GM19043 (cell line): Measurements from ENCODE around the gene DECR2.
"Not testable (repeated sequence)": the region's sequence is repeated elsewhere in the genome, so short reads cannot be mapped to it uniquely, and the experiment has no call there.

Experiments
- ATAC-seq: cut with Tn5 transposase; IDR thresholded peaks from one replicate; pipeline ENCODE4 v1.9.1; 2021; ENCODE audit warnings: low read depth; ENCODE audit not compliant: unreplicated experiment

Gene DECR2

GRCh38 chr16:401468-402348, at the start of gene DECR2:
TSS of gene DECR2 (plus strand) at chr16:401885. CDS start at chr16:401964, 79 bp downstream.
- no peak for ATAC-seq

- peak; percentile 46 for ATAC-seq
Measured at GRCh38 chr16:352547-353403, 48.9 kb upstream of the DECR2 start, which contains the start of gene AXIN1. TSS of gene AXIN1 (minus strand) at chr16:352723. CDS start at chr16:347025, 5,698 bp downstream.

- ATAC-seq = no peak
Measured at GRCh38 chr16:353404-354290, 48.0 kb upstream of the DECR2 start.

GRCh38 chr16:354291-354881, 47.3 kb upstream of the DECR2 start:
- ATAC-seq = no peak

- no peak for ATAC-seq
Measured at GRCh38 chr16:354971-355461, 46.7 kb upstream of the DECR2 start.

- no peak for ATAC-seq
Measured at GRCh38 chr16:356741-357140, 44.9 kb upstream of the DECR2 start.

GRCh38 chr16:359067-359763, 42.5 kb upstream of the DECR2 start:
- no peak for ATAC-seq

GRCh38 chr16:359871-360697, 41.6 kb upstream of the DECR2 start:
- no peak for ATAC-seq

- ATAC-seq = no peak
Measured at GRCh38 chr16:360698-361336, 40.9 kb upstream of the DECR2 start.

- no peak for ATAC-seq
Measured at GRCh38 chr16:361341-361871, 40.3 kb upstream of the DECR2 start.

- ATAC-seq = no peak
Measured at GRCh38 chr16:361872-362701, 39.6 kb upstream of the DECR2 start.

- ATAC-seq = not testable (repeated sequence)
Measured at GRCh38 chr16:362702-362999, 39.0 kb upstream of the DECR2 start.

GRCh38 chr16:363110-363765, 38.4 kb upstream of the DECR2 start:
- ATAC-seq = no peak

- no peak for ATAC-seq
Measured at GRCh38 chr16:363766-364490, 37.8 kb upstream of the DECR2 start.

- ATAC-seq = no peak
Measured at GRCh38 chr16:364595-365491, 36.8 kb upstream of the DECR2 start.
